A673 (cell line): ENCODE data around the gene AREL1. TPM values are rescaled to one million over a fixed set of nuclear protein-coding genes. Genes with fewer than 3 reads are reported as not detected.

Source experiments
- BruUV-seq: library from RNA; stranded (reverse); fragments of 400-500 nt; replicated peaks from 2 replicates; lab custom pipeline; 2021; lab: Mats Ljungman, UMichigan
- CTCF ChIA-PET: fragments of 300-600 bp; sonication (Branson Sonifier 250); formaldehyde crosslinking; loops from one replicate; lab custom pipeline; 2022; ENCODE audit warnings: antibody characterized with exemption; lab: Charles Lee
- POLR2A ChIA-PET: fragments of 300-600 bp; sonication (Branson Sonifier 250); formaldehyde crosslinking; loops from one replicate; lab custom pipeline; 2022; ENCODE audit warnings: antibody characterized with exemption; ENCODE audit not compliant: low non-redundant PET; lab: Charles Lee
- DNase-seq: peaks from one replicate; pipeline ENCODE4 v3.0.0-alpha.2; 2015; ENCODE audit warnings: low spot score
- H3K27ac ChIP-seq: fragments of 200-600 bp; sonication (generic); 2 replicates; pipeline ENCODE4 v1.5.1; 2016; ENCODE audit warnings: mixed run types, low read depth, mild to moderate bottlenecking, mixed read lengths, antibody characterized with exemption, low read length; ENCODE audit not compliant: poor library complexity, severe bottlenecking
- H3K27me3 ChIP-seq: fragments of 200-600 bp; sonication (generic); replicated peaks from 2 replicates; pipeline ENCODE4 v1.6.1; 2017; ENCODE audit warnings: mixed run types, low read depth, mild to moderate bottlenecking, mixed read lengths, antibody characterized with exemption, low read length; ENCODE audit not compliant: insufficient read depth, poor library complexity
- H3K36me3 ChIP-seq: fragments of 200-600 bp; sonication (generic); 2 replicates; pipeline ENCODE4 v1.6.1; 2016; ENCODE audit warnings: mixed run types, mild to moderate bottlenecking, mixed read lengths, antibody characterized with exemption, low read length; ENCODE audit not compliant: insufficient read depth, poor library complexity, severe bottlenecking
- H3K4me1 ChIP-seq: fragments of 200-600 bp; sonication (generic); 2 replicates; pipeline ENCODE4 v1.6.1; 2017; ENCODE audit warnings: mixed run types, mild to moderate bottlenecking, mixed read lengths, antibody characterized with exemption, low read length; ENCODE audit not compliant: insufficient read depth, poor library complexity, severe bottlenecking
- H3K4me3 ChIP-seq: fragments of 200-600 bp; sonication (generic); 2 replicates; pipeline ENCODE4 v1.5.1; 2016; ENCODE audit warnings: low read depth, mixed run types, mild to moderate bottlenecking, mixed read lengths, low read length; ENCODE audit not compliant: poor library complexity, severe bottlenecking
- H3K9me3 ChIP-seq: fragments of 200-600 bp; sonication (generic); 2 replicates; pipeline ENCODE4 v1.6.1; 2016; ENCODE audit warnings: mixed run types, low read depth, mild to moderate bottlenecking, mixed read lengths, antibody characterized with exemption, low read length; ENCODE audit not compliant: poor library complexity, severe bottlenecking
- CTCF ChIP-seq: fragments of 300-800, 200-600 bp; sonication (generic); conservative IDR thresholded peaks from 2 replicates; pipeline ENCODE4 v1.5.1; 2017; ENCODE audit warnings: low read depth, mild to moderate bottlenecking, antibody characterized with exemption, low read length, moderate library complexity, mixed read lengths
- EZH2 ChIP-seq: fragments of 200-600 bp; sonication (generic); IDR thresholded peaks from 2 replicates; pipeline ENCODE4 v1.6.1; 2017; ENCODE audit warnings: borderline replicate concordance, low read depth, mild to moderate bottlenecking, mixed read lengths, antibody characterized with exemption, low read length; ENCODE audit not compliant: poor library complexity, severe bottlenecking
- intact Hi-C: fragments of 100-400 bp; cut with micrococcal nuclease; formaldehyde crosslinking; loops from one replicate; pipeline ENCODE4 v1.10.0; 2022; ENCODE audit not compliant: unreplicated experiment
- total RNA-seq: library from RNA; stranded (reverse); gene quantifications from 2 replicates; pipeline ENCODE4 v1.2.3, GENCODE V29; 2021

AREL1 gene
- total RNA-seq, 1 experiment from 2014 or later, result 48.7 TPM

GRCh38 chr14:74630881-74631690 lies 81.8 kb downstream of the AREL1 start:
- intact Hi-C loops, result no loop called here

DNA sequence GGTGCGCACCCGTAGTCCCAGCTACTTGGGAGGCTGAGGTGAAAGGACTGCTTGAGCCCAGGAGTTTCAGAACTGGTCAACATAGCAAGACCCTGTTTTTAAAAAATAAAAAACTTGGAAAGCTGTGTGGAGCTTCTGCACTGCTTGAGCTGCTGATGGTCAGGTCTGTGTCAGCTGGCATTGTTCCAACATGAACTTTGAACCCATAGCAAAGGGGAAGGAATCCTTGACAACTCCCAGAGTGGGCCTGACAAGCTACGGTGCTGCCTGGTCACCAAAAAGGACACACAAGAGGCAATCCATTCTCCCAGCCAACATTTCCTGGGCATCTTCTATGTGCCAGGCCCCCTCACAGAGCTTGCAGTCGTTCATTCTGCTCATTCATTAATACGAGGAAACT lies 84.5 kb downstream of the AREL1 start:
- ChIA-PET CTCF (no interaction called here), POLR2A (no interaction called here)
- no peak for DNase-seq
- no peaks in the 10 kb centered on the region for H3K36me3 ChIP-seq
- H3K27me3 ChIP-seq, result no peaks in the 10 kb centered on the region
- no peaks in the 10 kb centered on the region for H3K4me1 ChIP-seq
- H3K9me3 ChIP-seq, result no peaks in the 10 kb centered on the region
- H3K4me3 ChIP-seq, result no peak overlapping the region
- H3K27ac ChIP-seq, result no peak overlapping the region
- no peak for TF ChIP-seq EZH2
- TF ChIP-seq CTCF, result no peak
- intact Hi-C loops, result no loop called here
- BruUV-seq, result no TSS peak

More at GRCh38 chr14:74630881-74631690, 81.8 kb downstream of the AREL1 start:
- CTCF ChIA-PET, result no interaction called here
- no peaks in the 10 kb centered on the region for H3K4me1 ChIP-seq
- H3K27me3 ChIP-seq, result no peaks in the 10 kb centered on the region
- POLR2A ChIA-PET, result no interaction called here
- no TSS peak for BruUV-seq
- TF ChIP-seq EZH2 (no peak), CTCF (no peak)
- no peaks in the 10 kb centered on the region for H3K9me3 ChIP-seq
- no peak for DNase-seq
- H3K27ac ChIP-seq, result no peak overlapping the region
- H3K36me3 ChIP-seq, result no peaks in the 10 kb centered on the region
- no peak overlapping the region for H3K4me3 ChIP-seq

DNA sequence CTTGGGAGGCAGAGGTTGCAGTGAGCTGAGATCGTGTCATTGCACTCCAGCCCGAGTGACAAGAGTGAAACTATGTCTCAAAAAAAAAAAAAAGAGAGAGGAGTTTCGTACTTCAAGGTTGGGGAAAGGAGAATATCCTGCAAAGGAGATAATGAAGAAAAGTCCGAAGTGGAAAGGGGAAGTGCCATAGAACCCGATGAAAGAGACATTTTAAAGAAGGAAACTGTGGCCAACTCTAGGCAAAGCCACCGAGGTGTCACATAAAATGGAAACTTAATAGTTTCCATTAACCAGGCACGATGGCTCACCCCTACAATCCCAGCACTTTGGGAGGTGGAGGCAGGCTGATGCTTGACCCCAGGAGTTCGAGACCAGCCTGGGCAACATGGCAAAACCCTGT lies 85.8 kb downstream of the AREL1 start:
- Histone ChIP-seq H3K4me1 (no peaks in the 10 kb centered on the region), H3K4me3 (no peak overlapping the region), H3K27ac (no peak overlapping the region), H3K36me3 (no peaks in the 10 kb centered on the region), H3K9me3 (no peaks in the 10 kb centered on the region), H3K27me3 (no peaks in the 10 kb centered on the region)
- no TSS peak for BruUV-seq
- TF ChIP-seq CTCF (no peak), EZH2 (no peak)
- intact Hi-C loops, result no loop called here
- CTCF ChIA-PET, result no interaction called here
- DNase-seq, result no peak
- POLR2A ChIA-PET, result no interaction called here
